SK-N-SH treated with all-trans-retinoic acid at 6 μM for 48 hours (cell line): ENCODE data around the gene URM1.

Source experiments
- ATAC-seq: fragments of 200-7000 bp; cut with Tn5 transposase; 3 replicates; pipeline ENCODE4 v1.9.1; 2020; ENCODE audit warnings: mild to moderate bottlenecking, moderate library complexity
- ARNTL ChIP-seq: fragments of 450-650 bp; formaldehyde crosslinking; IDR thresholded peaks from 2 replicates; pipeline ENCODE4 v1.5.0; 2020; ENCODE audit warnings: low read depth, mild to moderate bottlenecking, moderate library complexity, borderline replicate concordance
- CREB5 ChIP-seq: fragments of 250-450 bp; sonication (Bioruptor Pico); IDR thresholded peaks from 2 replicates; pipeline ENCODE4 v1.5.1; 2020; ENCODE audit warnings: low read depth, mild to moderate bottlenecking, moderate library complexity
- CSDC2 ChIP-seq: fragments of 250-450 bp; sonication (Bioruptor Pico); IDR thresholded peaks from 2 replicates; pipeline ENCODE4 v1.5.0; 2020; ENCODE audit warnings: mild to moderate bottlenecking, moderate library complexity
- CSRNP3 ChIP-seq: fragments of 250-450 bp; sonication (Bioruptor Pico); IDR thresholded peaks from 2 replicates; pipeline ENCODE4 v1.5.1; 2021; ENCODE audit warnings: mild to moderate bottlenecking, moderate library complexity
- ESRRG ChIP-seq: fragments of 250-450 bp; sonication (Bioruptor Pico); IDR thresholded peaks from 2 replicates; pipeline ENCODE4 v1.6.1; 2021; ENCODE audit warnings: mild to moderate bottlenecking
- GLIS3 ChIP-seq: fragments of 250-450 bp; sonication (Bioruptor Pico); IDR thresholded peaks from 2 replicates; pipeline ENCODE4 v1.5.0; 2020; ENCODE audit warnings: mild to moderate bottlenecking, moderate library complexity
- ISL1 ChIP-seq: fragments of 250-450 bp; sonication (Bioruptor Pico); IDR thresholded peaks from 2 replicates; pipeline ENCODE4 v2.1.2; 2022; ENCODE audit warnings: mild to moderate bottlenecking, moderate library complexity
- OSR1 ChIP-seq: fragments of 250-450 bp; sonication (Bioruptor Pico); IDR thresholded peaks from 2 replicates; pipeline ENCODE4 v1.8.0; 2022; ENCODE audit warnings: moderate library complexity, mild to moderate bottlenecking, inconsistent platforms
- POU6F1 ChIP-seq: fragments of 250-450 bp; sonication (Bioruptor Pico); IDR thresholded peaks from 2 replicates; pipeline ENCODE4 v1.8.0; 2021; ENCODE audit warnings: low read depth, mild to moderate bottlenecking, moderate library complexity, borderline replicate concordance
- PPARA ChIP-seq: fragments of 250-450 bp; sonication (Bioruptor Pico); IDR thresholded peaks from 2 replicates; pipeline ENCODE4 v1.5.0; 2020; ENCODE audit warnings: mild to moderate bottlenecking, borderline replicate concordance
- RARB ChIP-seq: fragments of 250-450 bp; sonication (Bioruptor Pico); IDR thresholded peaks from 2 replicates; pipeline ENCODE4 v1.8.0; 2021; ENCODE audit warnings: mild to moderate bottlenecking, moderate library complexity
- SNAI2 ChIP-seq: fragments of 250-450 bp; sonication (Bioruptor Pico); IDR thresholded peaks from 2 replicates; pipeline ENCODE4 v1.5.0; 2020; ENCODE audit warnings: mild to moderate bottlenecking, moderate library complexity
- TOX ChIP-seq: fragments of 250-450 bp; sonication (Bioruptor Pico); IDR thresholded peaks from 2 replicates; pipeline ENCODE4 v1.8.0; 2021; ENCODE audit warnings: mild to moderate bottlenecking, moderate library complexity, borderline replicate concordance
- TSHZ2 ChIP-seq: fragments of 250-450 bp; sonication (Bioruptor Pico); IDR thresholded peaks from 2 replicates; pipeline ENCODE4 v1.5.0; 2020; ENCODE audit warnings: mild to moderate bottlenecking, moderate library complexity
- ZFP30 ChIP-seq: fragments of 450-650 bp; formaldehyde crosslinking; IDR thresholded peaks from 2 replicates; pipeline ENCODE4 v1.5.0; 2022; ENCODE audit warnings: mild to moderate bottlenecking, moderate library complexity
- ZNF565 ChIP-seq: fragments of 450-650 bp; formaldehyde crosslinking; conservative IDR thresholded peaks from 2 replicates; pipeline ENCODE4 v1.5.0; 2020; ENCODE audit warnings: low read depth, mild to moderate bottlenecking, moderate library complexity
- ZNF70 ChIP-seq: fragments of 450-650 bp; formaldehyde crosslinking; IDR thresholded peaks from 2 replicates; pipeline ENCODE4 v1.5.0; 2020; ENCODE audit warnings: mild to moderate bottlenecking, moderate library complexity
- ZNF8 ChIP-seq: fragments of 450-650 bp; formaldehyde crosslinking; IDR thresholded peaks from 2 replicates; pipeline ENCODE4 v1.5.0; 2020; ENCODE audit warnings: mild to moderate bottlenecking, moderate library complexity

URM1 gene

GRCh38 chr9:128431207-128431606 is 60.0 kb downstream of the URM1 start (continued):
- no peak for TF ChIP-seq CSDC2 (CRISPR knock-in tag)
- no peak for TF ChIP-seq ZNF565 (CRISPR knock-in tag)
- TF ChIP-seq ZFP30 (CRISPR knock-in tag), result no peak
- no peak for TF ChIP-seq POU6F1
- no peak for TF ChIP-seq TOX (CRISPR knock-in tag)
- no peak for TF ChIP-seq TSHZ2 (CRISPR knock-in tag)
- TF ChIP-seq ISL1 (CRISPR knock-in tag), result no peak
- TF ChIP-seq, all 23 proteins: peak for 0

- TF ChIP-seq ISL1 (CRISPR knock-in tag) (no peak), ARNTL (CRISPR knock-in tag) (no peak), CSDC2 (CRISPR knock-in tag) (no peak), ZNF70 (no peak)
- no peak for ATAC-seq
Measured at GRCh38 chr9:128434340-128434739, 63.2 kb downstream of the URM1 start.

GRCh38 chr9:128435611-128436010 is 64.4 kb downstream of the URM1 start:
- TF ChIP-seq SNAI2 (CRISPR knock-in tag), result no peak
- ATAC-seq, result no peak

- peak; percentile 95 for ATAC-seq
- TF ChIP-seq SNAI2 (CRISPR knock-in tag) (no peak), OSR1 (CRISPR knock-in tag) (no peak), PPARA (CRISPR knock-in tag) (no peak), POU6F1 (no peak), ZNF565 (CRISPR knock-in tag) (no peak), TSHZ2 (CRISPR knock-in tag) (no peak), ESRRG (no peak), CSRNP3 (no peak), CSDC2 (CRISPR knock-in tag) (no peak), RARB (CRISPR knock-in tag) (no peak), ZNF8 (CRISPR knock-in tag) (no peak), CREB5 (CRISPR knock-in tag) (no peak), GLIS3 (CRISPR knock-in tag) (no peak)
- TF ChIP-seq, all 23 proteins: peak for 0
Measured at GRCh38 chr9:128438343-128439109, 67.4 kb downstream of the URM1 start.
